GM18909 (cell line): ENCODE results near the gene MYH14.

Experiments used
- ATAC-seq: cut with Tn5 transposase; IDR thresholded peaks from one replicate; pipeline ENCODE4 v1.9.1; 2021; ENCODE audit warnings: mild to moderate bottlenecking; ENCODE audit not compliant: unreplicated experiment, poor library complexity

Gene MYH14

DNA sequence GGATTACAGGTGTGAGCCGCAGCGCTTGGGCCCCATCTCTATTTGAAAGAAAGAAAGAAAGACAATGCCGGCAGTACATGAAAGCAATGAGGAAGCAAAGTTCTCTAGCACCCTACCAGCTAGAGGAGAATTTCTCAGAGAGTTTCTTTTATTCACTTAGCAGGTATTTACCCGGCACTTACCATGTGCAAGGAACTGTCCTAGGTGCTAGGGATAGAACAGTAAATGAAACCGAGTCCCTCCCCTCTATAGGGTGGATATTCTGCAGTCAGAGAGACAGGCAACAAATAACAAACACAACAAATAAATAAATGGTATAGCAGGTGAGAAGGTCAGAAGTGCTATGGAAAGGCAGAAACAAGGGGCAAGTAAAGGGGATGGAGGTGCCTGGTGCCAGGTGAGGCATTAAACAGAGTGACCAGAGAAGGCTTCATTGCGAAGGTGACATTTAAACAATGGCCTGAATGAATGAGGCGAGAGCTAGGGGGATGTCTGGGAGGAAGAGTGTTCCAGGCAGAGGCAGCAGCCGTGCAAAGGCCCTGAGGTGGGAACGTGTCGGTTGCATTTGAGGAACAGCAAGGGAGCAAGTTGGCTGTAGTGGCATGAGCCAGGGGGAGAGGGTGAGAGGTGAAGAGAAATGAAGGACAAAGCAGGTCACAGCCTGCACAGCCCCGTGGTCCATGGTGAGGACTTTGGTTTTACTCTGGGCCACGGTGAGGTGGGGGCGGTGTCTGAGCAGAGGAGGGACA is 10.8 kb upstream of the MYH14 start:
- no peak for ATAC-seq

DNA sequence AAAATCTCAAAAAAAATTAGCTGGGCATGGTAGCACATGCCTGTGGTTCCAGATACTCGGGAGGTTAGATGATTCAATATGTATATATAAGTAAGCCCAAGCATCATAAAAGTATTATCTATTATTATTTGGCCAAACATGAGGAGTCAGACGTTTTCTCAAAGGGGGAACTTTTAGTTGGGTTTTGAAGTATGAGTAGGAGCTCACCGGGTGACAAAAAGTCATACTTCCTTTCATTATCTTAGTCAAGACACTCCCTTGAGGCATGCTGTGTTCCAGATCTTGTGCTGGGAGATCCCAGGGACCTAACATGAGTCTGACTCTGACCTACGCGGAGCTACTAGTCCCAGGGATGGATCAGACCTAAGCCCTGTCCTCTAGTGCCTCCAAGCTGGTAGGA is 8.2 kb upstream of the MYH14 start:
- ATAC-seq: no peak

- ATAC-seq: no peak
Measured at GRCh38 chr19:50196322-50196932, 7.0 kb upstream of the MYH14 start.

DNA sequence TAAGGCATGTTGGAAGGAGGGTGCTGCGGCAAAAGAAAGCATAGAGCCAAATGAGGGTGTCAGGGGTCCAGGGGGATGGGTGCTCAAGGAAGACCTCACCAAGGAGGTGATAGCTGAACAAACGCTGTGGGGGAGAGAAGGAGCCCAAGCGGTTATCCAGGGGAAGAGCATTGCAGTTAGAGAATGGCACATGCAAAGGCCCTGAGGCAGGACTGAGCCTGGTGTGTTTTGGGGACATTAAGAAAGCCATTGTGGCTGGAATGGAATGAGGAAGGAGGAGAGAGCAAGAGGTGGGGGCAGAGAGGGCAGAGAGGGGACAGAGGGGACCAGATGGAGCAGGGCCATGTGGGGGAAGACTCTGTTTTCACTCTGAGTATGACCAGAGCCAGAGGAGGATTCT is 6.1 kb upstream of the MYH14 start:
- no peak for ATAC-seq

DNA sequence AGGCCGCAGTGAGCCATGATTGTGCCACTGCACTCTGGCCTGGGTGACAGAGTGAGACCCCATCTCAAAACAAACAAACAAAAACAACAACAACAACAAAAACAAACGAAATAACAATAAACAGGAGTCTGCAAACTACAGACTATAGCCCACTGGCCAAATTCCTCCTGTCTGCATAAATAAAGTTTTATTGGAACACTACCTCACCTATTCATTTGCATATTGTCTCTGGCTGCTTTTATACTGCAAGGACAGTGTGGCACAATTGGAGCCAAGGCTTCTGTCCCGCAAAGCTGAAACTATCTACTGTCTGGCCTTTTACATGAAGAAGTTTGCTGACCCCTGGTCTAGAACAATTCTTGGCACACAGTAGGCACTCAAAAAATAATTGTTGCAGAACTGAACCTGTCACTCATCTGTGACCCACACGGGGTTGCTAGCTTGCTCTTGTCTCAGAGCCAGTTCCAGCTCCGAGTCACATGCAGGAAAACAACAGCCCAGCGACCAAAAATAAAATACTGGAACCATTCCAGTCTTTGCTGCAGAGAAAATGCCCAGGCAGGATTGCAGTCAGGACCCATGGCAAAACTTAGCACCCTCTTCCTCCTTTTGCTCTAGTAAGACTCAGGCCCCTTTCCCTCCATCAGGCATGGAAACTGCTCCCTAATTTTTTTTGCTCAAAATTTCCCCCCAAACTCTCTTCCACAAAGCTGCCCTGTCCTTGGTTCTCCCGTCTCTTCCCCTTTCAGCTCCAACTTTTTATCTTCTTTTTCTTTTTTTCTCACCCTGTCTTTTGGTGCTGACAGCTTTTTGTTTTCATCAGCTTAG is 4.8 kb upstream of the MYH14 start:
- ATAC-seq: no peak

- no peak for ATAC-seq
Measured at GRCh38 chr19:50199259-50199555, 4.2 kb upstream of the MYH14 start.

DNA sequence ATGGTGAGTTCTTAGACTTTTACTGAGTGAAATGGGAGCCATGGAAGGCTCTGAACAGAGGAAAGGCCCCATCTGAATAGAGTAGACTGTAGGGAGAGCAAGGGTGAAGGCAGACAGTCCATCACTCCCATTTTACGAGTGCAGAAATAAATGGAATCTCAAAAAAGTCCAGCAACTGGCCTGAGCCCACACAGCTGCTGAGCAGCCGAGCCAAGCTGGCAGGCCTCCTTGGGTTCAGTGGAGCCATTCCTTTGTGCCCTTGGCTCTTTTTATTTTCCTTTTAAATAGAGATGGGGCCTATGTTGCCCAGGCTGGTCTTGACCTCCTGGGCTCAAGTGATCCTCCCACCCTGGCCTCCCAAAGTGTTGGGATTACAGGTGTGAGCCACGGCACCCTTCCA is 1.0 kb upstream of the MYH14 start:
- ATAC-seq: no peak

GRCh38 chr19:50202962-50203280 is 501 bp upstream of the MYH14 start:
- no peak for ATAC-seq

DNA sequence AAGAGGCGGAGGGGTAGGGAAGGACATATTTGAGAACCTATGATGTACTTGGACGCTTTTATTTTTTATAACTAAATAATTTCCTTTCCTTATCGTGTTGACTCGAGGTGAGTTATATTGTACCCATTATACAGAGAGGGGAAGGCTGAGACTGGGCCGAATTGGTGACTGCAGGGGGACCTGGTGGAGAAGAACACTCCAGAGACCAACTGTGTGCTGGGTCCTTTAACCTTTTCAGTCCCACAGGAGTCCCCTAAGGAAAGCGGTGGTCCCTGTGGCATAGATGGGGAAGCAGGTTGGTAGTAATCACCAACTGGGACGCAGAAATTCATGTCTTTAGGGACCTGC is 633 bp downstream of the MYH14 start:
- no peak for ATAC-seq

DNA sequence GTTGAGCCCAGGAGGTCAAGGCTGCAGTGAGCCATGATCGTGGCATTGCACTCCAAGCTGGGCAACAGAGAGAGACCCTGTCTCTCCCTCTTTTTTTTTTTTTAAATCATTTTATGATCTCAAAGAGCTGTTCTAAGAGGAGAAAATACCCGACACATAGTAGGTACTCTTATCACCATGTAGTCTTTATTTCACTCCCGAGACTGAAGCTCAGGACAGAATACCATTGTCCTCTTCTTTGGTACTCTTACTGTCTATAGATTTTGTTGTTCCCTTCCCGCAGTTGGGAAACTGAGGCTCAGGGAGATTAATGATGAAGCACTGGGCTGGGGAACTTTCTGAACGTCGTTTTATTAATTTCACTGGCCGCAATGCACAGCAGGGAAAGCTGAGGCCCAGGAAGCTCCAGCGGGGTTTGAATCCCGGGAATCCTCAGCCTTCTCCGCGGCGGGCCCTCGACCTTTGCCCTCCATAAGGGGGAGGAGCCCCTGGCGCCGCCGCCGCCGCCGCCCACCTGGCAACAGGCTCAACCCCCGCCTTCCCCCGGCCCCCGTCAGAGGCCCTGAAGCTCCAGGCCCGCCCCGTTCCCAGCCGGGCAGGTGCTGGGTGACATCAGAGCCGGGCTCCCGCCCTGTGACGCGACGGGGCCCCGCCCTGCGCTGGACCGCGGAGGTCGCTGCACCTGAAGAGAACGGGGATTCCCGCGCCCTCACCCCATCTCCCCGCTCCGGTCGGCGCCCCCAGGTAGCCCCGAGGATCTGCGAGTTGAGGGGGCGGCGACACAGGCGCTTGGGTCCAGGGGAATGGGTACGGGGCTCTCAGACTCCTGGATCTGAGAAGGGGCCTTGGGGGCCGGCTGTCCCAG is 1.6 kb downstream of the MYH14 start:
- no peak for ATAC-seq

DNA sequence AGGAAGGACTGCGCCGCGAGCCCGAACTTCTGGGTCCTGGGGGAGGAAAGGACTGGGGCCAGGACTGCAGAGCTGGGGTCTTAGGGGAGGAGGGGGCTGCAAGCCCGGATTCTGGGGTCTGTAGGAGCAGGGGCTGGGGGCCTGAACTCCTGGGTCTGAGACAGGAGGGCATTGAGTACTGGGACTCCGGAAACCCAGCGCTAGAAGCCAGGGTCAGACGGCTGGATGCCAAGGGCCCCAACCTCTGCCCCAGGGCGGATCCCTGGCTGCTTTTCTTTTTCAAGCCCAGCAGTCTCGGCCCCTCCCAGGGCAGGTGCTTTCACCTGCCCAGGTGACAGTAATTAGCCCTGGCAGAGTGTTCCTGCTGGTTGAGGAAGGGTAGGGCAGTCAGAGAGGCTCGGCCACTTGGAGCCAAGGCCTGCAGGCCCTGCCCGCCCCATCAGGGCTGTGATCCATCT is 2.3 kb downstream of the MYH14 start:
- no peak for ATAC-seq

GRCh38 chr19:50206191-50206590 is 2.8 kb downstream of the MYH14 start:
- ATAC-seq: no peak

- no peak for ATAC-seq
Measured at GRCh38 chr19:50207730-50208129, 4.3 kb downstream of the MYH14 start.

- no peak for ATAC-seq
Measured at GRCh38 chr19:50209131-50209530, 5.7 kb downstream of the MYH14 start.

GRCh38 chr19:50210425-50210824 is 7.0 kb downstream of the MYH14 start:
- no peak for ATAC-seq

- ATAC-seq: no peak
Measured at GRCh38 chr19:50213925-50214324, 10.5 kb downstream of the MYH14 start.

- ATAC-seq: no peak
Measured at GRCh38 chr19:50214699-50215543, 11.5 kb downstream of the MYH14 start.

- no peak for ATAC-seq
Measured at GRCh38 chr19:50215820-50216219, 12.4 kb downstream of the MYH14 start.

DNA sequence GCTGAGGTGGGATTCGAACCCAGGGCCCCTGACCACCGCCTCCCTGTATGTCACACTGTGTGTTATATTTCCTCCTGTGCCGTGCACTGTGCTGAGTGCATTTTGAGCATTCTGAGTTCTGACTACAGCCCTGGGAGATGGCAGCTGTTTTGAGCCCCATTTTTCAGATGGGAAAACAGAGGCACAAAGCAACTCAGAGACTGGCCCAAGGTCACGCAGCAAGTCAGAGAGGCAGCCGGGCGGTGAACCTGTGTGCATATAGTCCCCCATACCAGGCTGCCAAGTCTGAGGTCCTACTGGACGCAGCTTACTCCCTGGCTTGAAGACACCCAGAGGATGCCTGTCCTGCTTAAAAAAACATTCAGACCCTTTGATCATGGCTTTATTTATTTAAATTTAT is 17.7 kb downstream of the MYH14 start:
- no peak for ATAC-seq
